WTC11 (cell line): ENCODE results near the gene AKR1C3. TPM values are rescaled to one million over a fixed set of nuclear protein-coding genes. Genes with fewer than 3 reads are reported as not detected.

Experiments
- ATAC-seq: fragments of 200-7000 bp; cut with Tn5 transposase; 2 replicates; pipeline ENCODE4 v1.10.0; 2021; ENCODE audit warnings: mild to moderate bottlenecking, moderate library complexity
- CTCF ChIA-PET: fragments of 300-600 bp; sonication (Branson Sonifier 250); formaldehyde crosslinking; loops from one replicate; lab custom pipeline; 2021; ENCODE audit warnings: antibody characterized with exemption; lab: Charles Lee
- POLR2A ChIA-PET: fragments of 350-600 bp; sonication (Branson Sonifier 250); formaldehyde crosslinking; loops from one replicate; lab custom pipeline; 2021; ENCODE audit warnings: antibody characterized with exemption; lab: Charles Lee
- DNase-seq: peaks from one replicate; pipeline ENCODE4 v3.0.0; 2021; ENCODE audit warnings: low spot score
- H3K27ac Mint-ChIP-seq: 2 replicates; pipeline ENCODE4 v1.8.0; 2021; ENCODE audit warnings: mixed read lengths
- H3K27me3 Mint-ChIP-seq: 2 replicates; pipeline ENCODE4 v1.8.0; 2021; ENCODE audit warnings: low read depth, mild to moderate bottlenecking, moderate library complexity, mixed read lengths
- H3K36me3 Mint-ChIP-seq: 2 replicates; pipeline ENCODE4 v1.8.0; 2021; ENCODE audit warnings: mixed read lengths
- H3K4me1 Mint-ChIP-seq: 2 replicates; pipeline ENCODE4 v1.8.0; 2022; ENCODE audit warnings: mixed read lengths
- H3K4me3 Mint-ChIP-seq: 2 replicates; pipeline ENCODE4 v1.8.0; 2021; ENCODE audit warnings: mild to moderate bottlenecking, moderate library complexity, mixed read lengths
- H3K9me3 Mint-ChIP-seq: 2 replicates; pipeline ENCODE4 v1.8.0; 2021; ENCODE audit warnings: mixed read lengths
- ATF3 ChIP-seq: sonication (generic); formaldehyde crosslinking; conservative IDR thresholded peaks from 2 replicates; pipeline ENCODE4 v1.8.1; 2022; ENCODE audit warnings: mild to moderate bottlenecking, missing genetic modification reagents
- CBFB ChIP-seq: sonication (generic); formaldehyde crosslinking; IDR thresholded peaks from 2 replicates; pipeline ENCODE4 v1.8.1; 2022; ENCODE audit warnings: mild to moderate bottlenecking, low read depth, missing genetic modification reagents
- E2F5 ChIP-seq: sonication (generic); formaldehyde crosslinking; IDR thresholded peaks from 2 replicates; pipeline ENCODE4 v1.8.1; 2022; ENCODE audit warnings: mild to moderate bottlenecking, moderate library complexity, missing genetic modification reagents
- ESRRA ChIP-seq: sonication (generic); formaldehyde crosslinking; IDR thresholded peaks from 2 replicates; pipeline ENCODE4 v1.8.1; 2022; ENCODE audit warnings: mild to moderate bottlenecking, missing genetic modification reagents, borderline replicate concordance
- GABPB1 ChIP-seq: sonication (generic); formaldehyde crosslinking; IDR thresholded peaks from 2 replicates; pipeline ENCODE4 v1.8.1; 2023; ENCODE audit warnings: mild to moderate bottlenecking, missing genetic modification reagents
- MAX ChIP-seq: sonication (generic); formaldehyde crosslinking; IDR thresholded peaks from 2 replicates; pipeline ENCODE4 v1.8.0; 2022; ENCODE audit warnings: mild to moderate bottlenecking, missing genetic modification reagents
- NFE2L1 ChIP-seq: sonication (generic); formaldehyde crosslinking; IDR thresholded peaks from 2 replicates; pipeline ENCODE4 v1.8.1; 2023; ENCODE audit warnings: missing genetic modification reagents
- NR2C2 ChIP-seq: sonication (generic); formaldehyde crosslinking; IDR thresholded peaks from 2 replicates; pipeline ENCODE4 v1.8.0; 2022; ENCODE audit warnings: mild to moderate bottlenecking, missing genetic modification reagents
- NR3C1 ChIP-seq: sonication (generic); formaldehyde crosslinking; conservative IDR thresholded peaks from 2 replicates; pipeline ENCODE4 v1.8.1; 2023; ENCODE audit warnings: low read depth, mild to moderate bottlenecking, missing genetic modification reagents
- PRDM15 ChIP-seq: sonication (generic); formaldehyde crosslinking; IDR thresholded peaks from 2 replicates; pipeline ENCODE4 v1.8.0; 2022; ENCODE audit warnings: missing genetic modification reagents
- PREB ChIP-seq: sonication (generic); formaldehyde crosslinking; IDR thresholded peaks from 2 replicates; pipeline ENCODE4 v1.8.1; 2022; ENCODE audit warnings: mild to moderate bottlenecking, missing genetic modification reagents, moderate library complexity, borderline replicate concordance
- RELA ChIP-seq: sonication (generic); formaldehyde crosslinking; IDR thresholded peaks from 2 replicates; pipeline ENCODE4 v1.8.1; 2022; ENCODE audit warnings: missing genetic modification reagents, mild to moderate bottlenecking, borderline replicate concordance
- TEAD1 ChIP-seq: sonication (generic); formaldehyde crosslinking; IDR thresholded peaks from 2 replicates; pipeline ENCODE4 v1.8.0; 2022; ENCODE audit warnings: mild to moderate bottlenecking, missing genetic modification reagents
- USF1 ChIP-seq: sonication (generic); formaldehyde crosslinking; IDR thresholded peaks from 2 replicates; pipeline ENCODE4 v1.8.0; 2022; ENCODE audit warnings: mild to moderate bottlenecking, missing genetic modification reagents
- USF2 ChIP-seq: sonication (generic); formaldehyde crosslinking; IDR thresholded peaks from 2 replicates; pipeline ENCODE4 v1.8.1; 2023; ENCODE audit warnings: mild to moderate bottlenecking, missing genetic modification reagents, moderate library complexity
- ZNF138 ChIP-seq: sonication (generic); formaldehyde crosslinking; conservative IDR thresholded peaks from 2 replicates; pipeline ENCODE4 v1.8.1; 2022; ENCODE audit warnings: mild to moderate bottlenecking, moderate library complexity, missing genetic modification reagents
- total RNA-seq: library from RNA; stranded (reverse); gene quantifications from 3 replicates; pipeline ENCODE4 v1.2.3, GENCODE V29; 2021

Gene AKR1C3
- total RNA-seq, 1 experiment from 2014 or later: 6.7 TPM

- TF ChIP-seq PRDM15 (CRISPR knock-in tag) (no peak), MAX (no peak), ATF3 (CRISPR knock-in tag) (no peak), NR3C1 (no peak), GABPB1 (CRISPR knock-in tag) (no peak), E2F5 (CRISPR knock-in tag) (no peak), TEAD1 (CRISPR knock-in tag) (no peak), NR2C2 (CRISPR knock-in tag) (no peak)
Observed at GRCh38 chr10:5081091-5081490, 13.1 kb upstream of the AKR1C3 start (continued).

- DNase-seq (no peak), ATAC-seq (no peak)
- H3K4me1 Mint-ChIP-seq: no peaks in the 10 kb centered on the region; the same call in 1 of the 2 replicates
- no peaks in the 10 kb centered on the region for H3K27me3 Mint-ChIP-seq
- POLR2A ChIA-PET: no interaction called here
- CTCF ChIA-PET: interaction anchor here (1.5 to 1.8 kb wide), 3 partner anchors 196 to 541 kb away, joined by 4 to 7 read pairs (median 4); no protein-coding TSS in a partner anchor
- no peaks in the 10 kb centered on the region for H3K36me3 Mint-ChIP-seq
- TF ChIP-seq USF1 (CRISPR knock-in tag) (no peak), CBFB (no peak), PREB (CRISPR knock-in tag) (no peak), NFE2L1 (CRISPR knock-in tag) (no peak), RELA (CRISPR knock-in tag) (no peak), MAX (no peak), ESRRA (CRISPR knock-in tag) (no peak), ZNF138 (CRISPR knock-in tag) (no peak), USF2 (no peak)
- H3K4me3 Mint-ChIP-seq: no peak overlapping the region
- H3K9me3 Mint-ChIP-seq: 0 out of 2 replicates have a peak, but pooled peaks cover 3% of the 10 kb centered on the region
- no peak overlapping the region for H3K27ac Mint-ChIP-seq
Observed at GRCh38 chr10:5088703-5089261, 5.4 kb upstream of the AKR1C3 start.
